HCT116 (cell line): ENCODE results near the gene B4GALT3. TPM values are rescaled to one million over a fixed set of nuclear protein-coding genes. Genes with fewer than 3 reads are reported as not detected.

Experiments
- ATAC-seq: fragments of 200-7000 bp; cut with Tn5 transposase; 2 replicates; pipeline ENCODE4 v1.9.1; 2020; ENCODE audit warnings: mild to moderate bottlenecking, moderate library complexity
- BruUV-seq: library from RNA; stranded (reverse); fragments of 400-500 nt; replicated peaks from 2 replicates; lab custom pipeline; 2021; lab: Mats Ljungman, UMichigan
- CTCF ChIA-PET: fragments of 300-600 bp; sonication (Branson Sonifier 250); formaldehyde crosslinking; loops from one replicate; lab custom pipeline; 2021; ENCODE audit warnings: antibody characterized with exemption; lab: Charles Lee
- POLR2A ChIA-PET: fragments of 300-600, 350-600 bp; sonication (Branson Sonifier 250); formaldehyde crosslinking; loops from one replicate; lab custom pipeline; 2021; ENCODE audit warnings: antibody characterized with exemption; lab: Charles Lee
- RAD21 ChIA-PET, 2 experiments: fragments of 300-600 bp; sonication (Branson Sonifier 250); formaldehyde crosslinking; loops; one replicate each; lab custom pipeline; 2023; ENCODE audit warnings: low total read pairs in 2 of 2; ENCODE audit not compliant: uncharacterized antibody in 2 of 2, unreplicated experiment in 2 of 2, low non-redundant PET in 1 of 2; lab: Charles Lee
- DNase-seq: peaks from one replicate; pipeline ENCODE4 v3.0.0-alpha.2; 2010; ENCODE audit warnings: low read depth, low spot score
- H2AFZ ChIP-seq: fragments of 200-600 bp; shearing (Covaris generic), sonication (generic); 2 replicates; pipeline ENCODE4 v1.6.1; 2017; ENCODE audit warnings: low read depth, mixed run types, mixed read lengths, antibody characterized with exemption, low read length; ENCODE audit not compliant: poor library complexity, severe bottlenecking
- H3K27ac ChIP-seq: 2 replicates; pipeline ENCODE4 v1.5.1; 2012; ENCODE audit warnings: low read depth, low read length
- H3K27me3 ChIP-seq: fragments of 200-600 bp; sonication (generic); 2 replicates; pipeline ENCODE4 v1.6.1; 2016; ENCODE audit warnings: mixed run types, low read length, mixed read lengths; ENCODE audit not compliant: insufficient read depth
- H3K36me3 ChIP-seq, 2 experiments: fragments of 200-500 bp in 1 of 2; fragments of 200-600 bp in 1 of 2; sonication (Bioruptor generic) in 1 of 2; sonication (generic) in 1 of 2; 2 replicates each; pipeline versions ENCODE4 v1.5.1 to v1.6.1; 2014 to 2016; ENCODE audit warnings: low read length in 2 of 2, inconsistent platforms in 1 of 2, mixed read lengths in 1 of 2, mixed run types in 1 of 2; ENCODE audit not compliant: insufficient read depth in 2 of 2, control insufficient read depth in 1 of 2
- H3K4me1 ChIP-seq, 2 experiments: fragments of 200-600 bp in 1 of 2; sonication (generic) in 1 of 2; 2 replicates each; pipeline versions ENCODE4 v1.5.1 to v1.6.1; 2012 to 2017; ENCODE audit warnings: low read length in 2 of 2, inconsistent platforms in 1 of 2, mild to moderate bottlenecking in 1 of 2, mixed read lengths in 1 of 2, mixed run types in 1 of 2, moderate library complexity in 1 of 2; ENCODE audit not compliant: insufficient read depth in 2 of 2, control insufficient read depth in 1 of 2
- H3K4me2 ChIP-seq: fragments of 200-600 bp; sonication (generic); 2 replicates; pipeline ENCODE4 v1.6.1; 2017; ENCODE audit warnings: mixed run types, low read length, mixed read lengths
- H3K4me3 ChIP-seq, 2 experiments: fragments of 200-600 bp in 1 of 2; sonication (generic) in 1 of 2; replicated peaks in 1 of 2; 2 replicates each; pipeline ENCODE4 v1.5.1; 2011 to 2016; ENCODE audit warnings: low read length in 2 of 2, control low read depth in 1 of 2, low read depth in 1 of 2, mild to moderate bottlenecking in 1 of 2, mixed read lengths in 1 of 2, mixed run types in 1 of 2
- H3K79me2 ChIP-seq: fragments of 200-600 bp; sonication (generic); 2 replicates; pipeline ENCODE4 v1.6.1; 2017; ENCODE audit warnings: mild to moderate bottlenecking, mixed run types, low read length, moderate library complexity, mixed read lengths; ENCODE audit not compliant: insufficient read depth
- H3K9ac ChIP-seq: fragments of 200-600 bp; sonication (generic); 2 replicates; pipeline ENCODE4 v1.6.1; 2016; ENCODE audit warnings: low read length, mixed read lengths
- H3K9me2 ChIP-seq: fragments of 200-600 bp; sonication (generic), shearing (Covaris generic); 2 replicates; pipeline ENCODE4 v1.6.1; 2017; ENCODE audit warnings: mixed run types, mild to moderate bottlenecking, moderate library complexity; ENCODE audit not compliant: insufficient read depth
- H3K9me3 ChIP-seq, 2 experiments: fragments of 200-500 bp in 1 of 2; fragments of 200-600 bp in 1 of 2; sonication (Bioruptor generic) in 1 of 2; sonication (generic) in 1 of 2; 2 replicates each; pipeline ENCODE4 v1.6.1; 2014 to 2017; ENCODE audit warnings: low read length in 2 of 2, mixed read lengths in 2 of 2, inconsistent platforms in 1 of 2, low read depth in 1 of 2, mild to moderate bottlenecking in 1 of 2, mixed run types in 1 of 2, moderate library complexity in 1 of 2; ENCODE audit not compliant: control insufficient read depth in 1 of 2, insufficient read depth in 1 of 2
- H4K20me1 ChIP-seq: fragments of 200-600 bp; sonication (generic), shearing (Covaris generic); 2 replicates; pipeline ENCODE4 v1.6.1; 2017; ENCODE audit warnings: mixed run types, mild to moderate bottlenecking, moderate library complexity; ENCODE audit not compliant: insufficient read depth
- CEBPB ChIP-seq: IDR thresholded peaks from 2 replicates; pipeline ENCODE4 v1.6.1; 2012; ENCODE audit warnings: low read depth
- CTCF ChIP-seq, 3 experiments: fragments of 200-600 bp in 1 of 3; sonication (generic) in 1 of 3; IDR thresholded peaks in 2 of 3; conservative IDR thresholded peaks in 1 of 3; 2 replicates each; pipeline ENCODE4 v1.5.1; 2012 to 2017; ENCODE audit warnings: low read depth in 2 of 3, low read length in 2 of 3, antibody characterized with exemption in 1 of 3, borderline replicate concordance in 1 of 3, control low read depth in 1 of 3, mild to moderate bottlenecking in 1 of 3, mixed read lengths in 1 of 3, mixed run types in 1 of 3, moderate library complexity in 1 of 3; ENCODE audit not compliant: insufficient read depth in 1 of 3
- ELF1 ChIP-seq: IDR thresholded peaks from 2 replicates; pipeline ENCODE4 v1.6.1; 2012; ENCODE audit warnings: low read depth, borderline replicate concordance
- EZH2phosphoT487 ChIP-seq: fragments of 200-600 bp; IDR thresholded peaks from 2 replicates; pipeline ENCODE4 v1.6.1; 2018; ENCODE audit warnings: antibody characterized with exemption, borderline replicate concordance
- FOSL1 ChIP-seq: IDR thresholded peaks from 2 replicates; pipeline ENCODE4 v1.6.1; 2012; ENCODE audit warnings: low read depth
- JUND ChIP-seq: IDR thresholded peaks from 2 replicates; pipeline ENCODE4 v1.6.1; 2012
- POLR2AphosphoS5 ChIP-seq: IDR thresholded peaks from 2 replicates; pipeline ENCODE4 v1.6.1; 2011; ENCODE audit warnings: mild to moderate bottlenecking, low read depth, low read length, moderate library complexity
- RAD21 ChIP-seq: IDR thresholded peaks from 2 replicates; pipeline ENCODE4 v1.6.1; 2012; ENCODE audit warnings: low read depth, mild to moderate bottlenecking
- SP1 ChIP-seq: IDR thresholded peaks from 2 replicates; pipeline ENCODE4 v1.6.1; 2012; ENCODE audit warnings: low read depth
- SRF ChIP-seq: IDR thresholded peaks from 2 replicates; pipeline ENCODE4 v1.6.1; 2012; ENCODE audit warnings: low read depth
- YY1 ChIP-seq: IDR thresholded peaks from 2 replicates; pipeline ENCODE4 v1.6.1; 2011; ENCODE audit warnings: low read length, low read depth, moderate library complexity, mild to moderate bottlenecking; ENCODE audit not compliant: insufficient replicate concordance; ENCODE audit errors: extremely low read depth
- ZFX ChIP-seq: fragments of 450-650 bp; IDR thresholded peaks from 2 replicates; pipeline ENCODE4 v1.6.1; 2017
- intact Hi-C: fragments of 100-400 bp; cut with micrococcal nuclease; formaldehyde crosslinking; loops from 2 replicates; pipeline ENCODE4 v1.10.0; 2022
- total RNA-seq: library from RNA; stranded (reverse); gene quantifications from one replicate; pipeline ENCODE4 v1.2.1, GENCODE V29; 2021; ENCODE audit not compliant: unreplicated experiment

The B4GALT3 gene
- total RNA-seq, 1 experiment from 2014 or later: 53.7 TPM

DNA sequence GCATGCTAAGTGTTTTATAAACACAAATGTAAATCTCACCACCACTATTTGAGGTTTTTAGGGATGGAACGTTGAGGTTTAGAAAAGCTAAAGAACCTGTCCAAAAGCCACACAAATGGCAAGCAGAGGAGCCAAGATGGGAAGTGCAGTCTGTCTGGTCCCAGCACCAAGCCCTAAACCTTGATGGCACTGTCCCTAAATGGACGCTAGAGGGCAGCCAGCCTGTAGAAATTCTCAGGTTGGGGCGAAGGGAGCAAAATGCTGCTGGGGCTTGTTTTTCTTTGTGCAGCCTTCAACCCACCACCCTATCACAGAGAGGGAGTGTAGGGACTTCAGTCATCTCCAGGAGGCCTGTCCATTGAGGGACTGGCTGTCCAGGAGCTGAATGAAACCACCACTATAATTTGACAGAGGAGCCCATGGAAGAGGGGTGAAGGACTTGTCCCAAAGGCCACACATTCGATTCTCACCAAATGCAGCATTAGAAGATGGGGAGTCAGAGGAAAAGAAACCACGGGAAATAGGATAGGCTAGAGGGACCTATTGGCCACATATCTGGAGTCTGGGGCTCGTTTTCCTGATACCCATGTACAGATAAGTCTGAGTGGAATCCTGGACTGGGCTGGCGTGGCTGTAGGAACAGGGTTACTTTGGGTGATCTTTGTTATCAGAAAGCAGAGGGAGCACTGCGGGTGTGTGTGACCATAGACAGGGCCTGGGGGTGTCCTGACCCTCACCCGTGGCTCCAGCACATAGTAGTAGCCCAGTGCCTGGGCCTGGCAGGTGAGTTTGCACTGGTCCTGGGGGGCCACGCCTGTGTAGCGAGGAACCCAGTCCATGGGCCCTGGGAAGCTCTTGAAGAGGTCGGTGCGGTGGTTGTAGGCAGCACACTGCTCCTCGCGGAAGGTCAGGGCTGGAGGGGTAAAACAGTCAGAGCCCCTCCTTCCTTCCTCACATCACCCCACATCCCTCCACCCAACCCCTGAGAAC lies 15.5 kb upstream of the B4GALT3 start:
- POLR2A ChIA-PET: interaction anchor here (2.2 kb wide), 1 partner anchor 10 kb away, joined by 9 read pairs; the partner anchor contains the start of gene NDUFS2
- RAD21 ChIA-PET: no interaction called here
- H3K4me3 ChIP-seq: no peak overlapping the region
- H4K20me1 ChIP-seq: no peaks in the 10 kb centered on the region
- no peak overlapping the region; the same call in 1 of the 2 replicates for H3K27ac ChIP-seq
- TF ChIP-seq JUND: no peak
- TF ChIP-seq EZH2phosphoT487: no peak
- TF ChIP-seq ZFX: no peak
- TF ChIP-seq CTCF (IDR thresholded peaks at IDR 0.05 in 2 of 3, conservative IDR thresholded peaks at IDR 0.05 in 1 of 3; ENCODE audit: borderline replicate concordance in 1 of 3, insufficient read depth in 1 of 3, low read depth in 2 of 3, low read length in 2 of 3): peak; percentile 82 to 93 (median 85)
- no peak for TF ChIP-seq SP1
- TF ChIP-seq POLR2AphosphoS5: no peak
- no peak for TF ChIP-seq CEBPB
- TF ChIP-seq SRF: no peak
- TF ChIP-seq FOSL1: no peak
- TF ChIP-seq YY1: no peak
- no peak for TF ChIP-seq ELF1
- TF ChIP-seq RAD21: peak; percentile 84
- BruUV-seq: no TSS peak
- H3K9me2 ChIP-seq: no peaks in the 10 kb centered on the region
- CTCF ChIA-PET: interaction anchor here (0.8 to 1.6 kb wide), 3 partner anchors 9 to 189 kb away, joined by 3 to 6 read pairs (median 3); partner anchors contain the start of gene NDUFS2
- H3K4me1 ChIP-seq: peaks cover 0 to 5% of the 10 kb centered on the region in 2 experiments; a peak in 1 of 4 replicates
- H2AFZ ChIP-seq: peak overlapping the region; percentile 77
- no peaks in the 10 kb centered on the region for H3K9me3 ChIP-seq
- ATAC-seq: peak; percentile 94
- H3K27me3 ChIP-seq: no peaks in the 10 kb centered on the region
- H3K9ac ChIP-seq: no peak overlapping the region
- DNase-seq: peak; percentile 54
- H3K4me2 ChIP-seq: no peak overlapping the region
- H3K79me2 ChIP-seq: no peaks in the 10 kb centered on the region
- no peaks in the 10 kb centered on the region for H3K36me3 ChIP-seq
- intact Hi-C loops: no loop called here
